HFFc6 (cell line): ENCODE data around the gene RGSL1. TPM values are rescaled to one million over a fixed set of nuclear protein-coding genes. Genes with fewer than 3 reads are reported as not detected.

ENCODE experiments used
- DNase-seq: peaks from one replicate; pipeline ENCODE4 v3.0.0-alpha.2; 2018
- H3K27ac Mint-ChIP-seq: 2 replicates; pipeline ENCODE4 v1.8.0; 2020; ENCODE audit warnings: mild to moderate bottlenecking, mixed read lengths
- H3K27me3 Mint-ChIP-seq: 2 replicates; pipeline ENCODE4 v1.8.0; 2021; ENCODE audit warnings: mild to moderate bottlenecking, moderate library complexity, mixed read lengths; ENCODE audit not compliant: insufficient read depth
- H3K36me3 Mint-ChIP-seq: 2 replicates; pipeline ENCODE4 v1.8.0; 2021; ENCODE audit warnings: low read depth, mixed read lengths
- H3K4me1 Mint-ChIP-seq: 2 replicates; pipeline ENCODE4 v1.8.0; 2020; ENCODE audit warnings: low read depth, mixed read lengths
- H3K4me3 Mint-ChIP-seq: 2 replicates; pipeline ENCODE4 v1.8.0; 2020; ENCODE audit warnings: mild to moderate bottlenecking, moderate library complexity, mixed read lengths
- H3K9me3 Mint-ChIP-seq: 2 replicates; pipeline ENCODE4 v1.8.0; 2020; ENCODE audit warnings: mild to moderate bottlenecking, mixed read lengths
- CTCF ChIP-seq: fragments of 200-600 bp; sonication (generic); IDR thresholded peaks from 2 replicates; pipeline ENCODE4 v1.5.0; 2021; ENCODE audit warnings: antibody characterized with exemption, mild to moderate bottlenecking
- total RNA-seq, 6 experiments: library from RNA; stranded (reverse); fragmentation: NEBNext Ultra II Directional; extraction: Animal tissue kit (Norgen Biotek cat#: 25700); gene quantifications; 2 replicates in 1 of 6; 3 replicates in 5 of 6; pipeline ENCODE4 v1.2.3, GENCODE V29; 2021

Gene RGSL1
- total RNA-seq, 6 experiments from 2014 or later, result not detected

- peak; percentile 63 for DNase-seq
- no peak overlapping the region for H3K4me3 Mint-ChIP-seq
- TF ChIP-seq CTCF, result peak; percentile 97
- no peak overlapping the region for H3K27ac Mint-ChIP-seq
- H3K36me3 Mint-ChIP-seq, result no peaks in the 10 kb centered on the region
- no peaks in the 10 kb centered on the region; the same call in none of the 2 replicates for H3K27me3 Mint-ChIP-seq
- H3K9me3 Mint-ChIP-seq, result no peaks in the 10 kb centered on the region
- peaks cover 19% of the 10 kb centered on the region for H3K4me1 Mint-ChIP-seq
Measured at GRCh38 chr1:182601416-182601786, 151.5 kb downstream of the RGSL1 start.

GRCh38 chr1:182601913-182602312 lies 152.0 kb downstream of the RGSL1 start:
- H3K4me1 Mint-ChIP-seq, result peaks cover 23% of the 10 kb centered on the region

GRCh38 chr1:182602935-182603645 lies 153.1 kb downstream of the RGSL1 start:
- Mint-ChIP-seq H3K36me3 (no peaks in the 10 kb centered on the region), H3K27ac (no peak overlapping the region), H3K4me3 (peak overlapping the region; percentile 84), H3K9me3 (no peaks in the 10 kb centered on the region), H3K4me1 (peaks cover 35% of the 10 kb centered on the region), H3K27me3 (no peaks in the 10 kb centered on the region; the same call in none of the 2 replicates)
- TF ChIP-seq CTCF, result no peak
- no peak for DNase-seq

More at GRCh38 chr1:182601913-182602312, 152.0 kb downstream of the RGSL1 start:
- Mint-ChIP-seq H3K27me3 (no peaks in the 10 kb centered on the region; the same call in none of the 2 replicates), H3K36me3 (no peaks in the 10 kb centered on the region), H3K9me3 (no peaks in the 10 kb centered on the region), H3K27ac (no peak overlapping the region), H3K4me3 (no peak overlapping the region)
- TF ChIP-seq CTCF, result no peak
- no peak for DNase-seq

GRCh38 chr1:182603646-182604174 lies 153.8 kb downstream of the RGSL1 start:
- Mint-ChIP-seq H3K27ac (no peak overlapping the region), H3K27me3 (no peaks in the 10 kb centered on the region; the same call in none of the 2 replicates), H3K36me3 (no peaks in the 10 kb centered on the region), H3K9me3 (no peaks in the 10 kb centered on the region), H3K4me1 (peaks cover 41% of the 10 kb centered on the region), H3K4me3 (peak overlapping the region; percentile 84)
- TF ChIP-seq CTCF, result no peak
- no peak for DNase-seq

- Mint-ChIP-seq H3K27ac (peak within 1 kb of the TSS; percentile 10; the same call in 1 of the 2 replicates), H3K4me1 (peaks cover 46% of the 10 kb centered on the region), H3K4me3 (peak within 1 kb of the TSS; percentile 84), H3K27me3 (no peaks in the 10 kb centered on the region; the same call in none of the 2 replicates), H3K36me3 (no peaks in the 10 kb centered on the region), H3K9me3 (no peaks in the 10 kb centered on the region)
- TF ChIP-seq CTCF, result no peak
- peak; percentile 68 for DNase-seq
Measured at GRCh38 chr1:182604175-182605164, 154.5 kb downstream of the RGSL1 start, which contains the start of gene RGS16. Gene RGS16 (minus strand): TSS chr1:182604389. CDS start chr1:182604259, 130 bp downstream.
